H1 (cell line): Measurements from ENCODE around the gene CACNA2D3.

Experiments
- ASH2L ChIP-seq: fragments of 200-600, 300-600 bp; sonication (generic); IDR thresholded peaks from one replicate; pipeline ENCODE4 v1.7.1; 2017; ENCODE audit warnings: low read length
- CTCF ChIP-seq, 3 experiments: IDR thresholded peaks; 1 replicate in 2 of 3; 2 replicates in 1 of 3; pipeline versions ENCODE4 v1.5.1 to v1.6.1; 2011; ENCODE audit warnings: low read length in 3 of 3, mild to moderate bottlenecking in 3 of 3, inconsistent platforms in 2 of 3, low read depth in 1 of 3, moderate library complexity in 1 of 3; ENCODE audit not compliant: insufficient read depth in 1 of 3; ENCODE audit errors: control extremely low read depth in 1 of 3
- YY1 ChIP-seq: IDR thresholded peaks from 2 replicates; pipeline ENCODE4 v1.6.1; 2011; ENCODE audit warnings: low read depth, mild to moderate bottlenecking, low read length

- TF ChIP-seq ASH2L (no peak), YY1 (no peak), CTCF (IDR thresholded peaks at IDR 0.05; ENCODE audit: control extremely low read depth in 1 of 3, insufficient read depth in 1 of 3, low read depth in 1 of 3, low read length in 3 of 3) (peak; percentile 42 to 53 (median 46))
These were observed 238.0 kb downstream of the CACNA2D3 start for GRCh38 chr3:54360320-54360719.
